NCI-H82 treated with DMSO at 0.1 percent for 48 hours (cell line): Measurements from ENCODE around the gene SLCO1A2.
A peak's percentile ranks its signal among the peaks of the same experiment; 100 is the strongest.
"Not testable (repeated sequence)": the region's sequence is repeated elsewhere in the genome, so short reads cannot be mapped to it uniquely, and the experiment has no call there.

Experiments
- DNase-seq: peaks from one replicate; lab custom pipeline; 2025; ENCODE audit not compliant: unreplicated experiment; lab: John Stamatoyannopoulos, UW

SLCO1A2 gene

GRCh38 chr12:21334771-21335325 lies at the start of gene SLCO1A2:
Gene SLCO1A2 (minus strand): TSS chr12:21334917. CDS start chr12:21334647, 270 bp downstream.
- no peak for DNase-seq

- DNase-seq, result no peak
These were observed 49.5 kb upstream of the SLCO1A2 start for GRCh38 chr12:21384261-21384660.

GRCh38 chr12:21381320-21381719 lies 46.6 kb upstream of the SLCO1A2 start:
- DNase-seq, result not testable (repeated sequence)

- DNase-seq, result no peak
These were observed 44.5 kb upstream of the SLCO1A2 start for GRCh38 chr12:21379218-21379617.

- DNase-seq, result no peak
These were observed 37.9 kb upstream of the SLCO1A2 start, which contains the start of gene IAPP for GRCh38 chr12:21372602-21373001. Gene IAPP (plus strand): TSS chr12:21372902. CDS start chr12:21373352, 450 bp downstream.

- no peak for DNase-seq
These were observed 36.2 kb upstream of the SLCO1A2 start for GRCh38 chr12:21370845-21371449.

- DNase-seq, result no peak
These were observed 34.6 kb upstream of the SLCO1A2 start for GRCh38 chr12:21369141-21369980.

GRCh38 chr12:21360632-21361031 lies 25.9 kb upstream of the SLCO1A2 start:
- DNase-seq, result not testable (repeated sequence)

GRCh38 chr12:21354641-21355040 lies 19.9 kb upstream of the SLCO1A2 start:
- no peak for DNase-seq

- no peak for DNase-seq
These were observed 19.2 kb upstream of the SLCO1A2 start for GRCh38 chr12:21353948-21354347.

GRCh38 chr12:21353487-21353886 lies 18.8 kb upstream of the SLCO1A2 start:
- DNase-seq, result no peak

- no peak for DNase-seq
These were observed 16.3 kb upstream of the SLCO1A2 start for GRCh38 chr12:21350975-21351374.

- no peak for DNase-seq
These were observed 12.0 kb upstream of the SLCO1A2 start for GRCh38 chr12:21346542-21347205.

GRCh38 chr12:21343636-21344035 lies 8.9 kb upstream of the SLCO1A2 start:
- no peak for DNase-seq

- no peak for DNase-seq
These were observed 7.1 kb upstream of the SLCO1A2 start for GRCh38 chr12:21341769-21342168.

- no peak for DNase-seq
These were observed 5.7 kb upstream of the SLCO1A2 start for GRCh38 chr12:21340403-21340802.

GRCh38 chr12:21339921-21340320 lies 5.2 kb upstream of the SLCO1A2 start:
- DNase-seq, result no peak

GRCh38 chr12:21337959-21338744 lies 3.4 kb upstream of the SLCO1A2 start:
- DNase-seq, result peak; percentile 82

- no peak for DNase-seq
These were observed 2.7 kb upstream of the SLCO1A2 start for GRCh38 chr12:21337453-21337852.

GRCh38 chr12:21336656-21337055 lies 1.9 kb upstream of the SLCO1A2 start:
- no peak for DNase-seq
